C4-2B (cell line): ENCODE measurements around the gene MIEN1.
A peak's percentile ranks its signal among the peaks of the same experiment; 100 is the strongest.

Experiments used
- H3K27ac ChIP-seq: fragments of 450-650 bp; 2 replicates; pipeline ENCODE4 v1.5.1; 2017
- CTCF ChIP-seq: fragments of 450-650 bp; conservative IDR thresholded peaks from 2 replicates; pipeline ENCODE4 v1.5.1; 2017; ENCODE audit warnings: mild to moderate bottlenecking
- ZFX ChIP-seq: fragments of 450-650 bp; IDR thresholded peaks from 2 replicates; pipeline ENCODE4 v1.6.1; 2017

The MIEN1 gene

GRCh38 chr17:39687101-39687545 lies 43.2 kb downstream of the MIEN1 start:
- H3K27ac ChIP-seq = peak overlapping the region; percentile 86
- TF ChIP-seq CTCF = no peak
- TF ChIP-seq ZFX = no peak

- no peak overlapping the region for H3K27ac ChIP-seq
- no peak for TF ChIP-seq ZFX
- no peak for TF ChIP-seq CTCF
These were observed 45.8 kb downstream of the MIEN1 start for GRCh38 chr17:39684369-39685192.

GRCh38 chr17:39683295-39683939 lies 46.9 kb downstream of the MIEN1 start:
- no peak overlapping the region for H3K27ac ChIP-seq
- TF ChIP-seq CTCF = no peak
- TF ChIP-seq ZFX = no peak

- no peak overlapping the region for H3K27ac ChIP-seq
- no peak for TF ChIP-seq ZFX
- no peak for TF ChIP-seq CTCF
These were observed 50.7 kb downstream of the MIEN1 start for GRCh38 chr17:39679521-39680192.
